Stomach (tissue), 9 donors: ENCODE measurements around the gene SYNC. TPM values are rescaled to one million over a fixed set of nuclear protein-coding genes. Genes with fewer than 3 reads are reported as not detected.

ENCODE experiments used
- DNase-seq, 2 donors: peaks; one replicate each; pipeline versions ENCODE4 v3.0.0 to v3.0.0-alpha.2; 2013 to 2019
- H3K27ac ChIP-seq, 5 donors: fragments of 200-600 bp in 4 of 5; sonication (generic) in 4 of 5; one replicate each; pipeline ENCODE4 v1.5.1; 2013 to 2019; ENCODE audit warnings: mild to moderate bottlenecking in 1 of 5, moderate library complexity in 1 of 5
- H3K27me3 ChIP-seq, 3 donors: fragments of 200-600 bp; sonication (generic); one replicate each; pipeline ENCODE4 v1.5.1; 2017 to 2019; ENCODE audit warnings: mixed run types in 1 of 3
- H3K36me3 ChIP-seq, 4 donors: fragments of 200-600 bp; sonication (generic); 1 replicate in 3 of 4; 2 replicates in 1 of 4; pipeline ENCODE4 v1.5.1; 2016 to 2019
- H3K4me1 ChIP-seq, 4 donors: fragments of 200-600 bp; sonication (generic); one replicate each; pipeline ENCODE4 v1.5.1; 2016 to 2019
- H3K4me3 ChIP-seq, 4 donors: fragments of 200-600 bp; sonication (generic) in 3 of 4; one replicate each; pipeline ENCODE4 v1.5.1; 2016 to 2019; ENCODE audit warnings: mild to moderate bottlenecking in 1 of 4
- H3K9me3 ChIP-seq, 4 donors: fragments of 200-600 bp; sonication (generic); one replicate each; pipeline ENCODE4 v1.5.1; 2016 to 2019
- EP300 ChIP-seq: sonication (generic); formaldehyde crosslinking; IDR thresholded peaks from one replicate; pipeline ENCODE4 v1.6.1; 2017; ENCODE audit warnings: antibody characterized with exemption
- POLR2A ChIP-seq, 4 donors: fragments of 450-650 bp; IDR thresholded peaks; one replicate each; pipeline ENCODE4 v1.6.1; 2016; ENCODE audit warnings: antibody characterized with exemption in 4 of 4, control low read depth in 2 of 4, mild to moderate bottlenecking in 1 of 4, moderate library complexity in 1 of 4
- POLR2AphosphoS5 ChIP-seq, 3 donors: sonication (generic); formaldehyde crosslinking; IDR thresholded peaks; one replicate each; pipeline ENCODE4 v1.6.1; 2016; ENCODE audit warnings: antibody characterized with exemption in 3 of 3
- WGBS, 5 donors: extraction: QIAGEN DNeasy Blood & Tissue Kit in 3 of 5; methylation state at CpG; one replicate each; pipeline versions ENCODE4 v1.1.5 to v1.1.7; 2013 to 2018; 5-methylcytosine and 5-hydroxymethylcytosine counted together
- intact Hi-C: fragments of 100-400 bp; cut with DNase I; formaldehyde crosslinking; loops from one replicate; pipeline ENCODE4 v1.15.1; 2023; ENCODE audit warnings: low total_unique reads
- polyA plus RNA-seq, 3 donors: library from polyadenylated mRNA; stranded (reverse); fragments of 200-250 nt; gene quantifications; one replicate each; pipeline ENCODE4 v1.2.3, GENCODE V29; 2013
- total RNA-seq, 5 donors: library from RNA; depleted of rRNA; stranded (reverse); fragments of >200 nt; gene quantifications; one replicate each; pipeline versions ENCODE4 v1.1.0 to v1.2.3, GENCODE V29; 2014 to 2016
- TF ChIP-seq, protein P1 (sequence below), 7 experiments: fragments of 450-650 bp in 4 of 7; fragments of 200-600 bp in 3 of 7; sonication (generic) in 3 of 7; IDR thresholded peaks; one replicate each; pipeline ENCODE4 v1.5.1; 2016 to 2019; ENCODE audit warnings: antibody characterized with exemption in 7 of 7, control low read depth in 2 of 7, mild to moderate bottlenecking in 1 of 7
- donor health status: healthy with polysubstance abuse.
- donor health status: Bipolar disorder and iron deficiency.
- donor health status: healthy.

Gene SYNC
- total and polyA plus RNA-seq, 8 donors: 5.5 to 38.5 (median 14.0) TPM

GRCh38 chr1:32693455-32694174, 9.0 kb downstream of the SYNC start:
- peak overlapping the region in 4 of 5 donors; percentile 16 to 79 (median 72) for H3K27ac ChIP-seq
- no peaks in the 10 kb centered on the region for H3K27me3 ChIP-seq
- H3K36me3 ChIP-seq: peaks cover 0 to 34% (median 12%) of the 10 kb centered on the region in 4 donors
- DNase-seq: no peak
- TF ChIP-seq POLR2AphosphoS5 (IDR thresholded peaks at IDR 0.05) (no peak), POLR2A (IDR thresholded peaks at IDR 0.05) (no peak), EP300 (no peak)
- TF ChIP-seq, protein P1, sequence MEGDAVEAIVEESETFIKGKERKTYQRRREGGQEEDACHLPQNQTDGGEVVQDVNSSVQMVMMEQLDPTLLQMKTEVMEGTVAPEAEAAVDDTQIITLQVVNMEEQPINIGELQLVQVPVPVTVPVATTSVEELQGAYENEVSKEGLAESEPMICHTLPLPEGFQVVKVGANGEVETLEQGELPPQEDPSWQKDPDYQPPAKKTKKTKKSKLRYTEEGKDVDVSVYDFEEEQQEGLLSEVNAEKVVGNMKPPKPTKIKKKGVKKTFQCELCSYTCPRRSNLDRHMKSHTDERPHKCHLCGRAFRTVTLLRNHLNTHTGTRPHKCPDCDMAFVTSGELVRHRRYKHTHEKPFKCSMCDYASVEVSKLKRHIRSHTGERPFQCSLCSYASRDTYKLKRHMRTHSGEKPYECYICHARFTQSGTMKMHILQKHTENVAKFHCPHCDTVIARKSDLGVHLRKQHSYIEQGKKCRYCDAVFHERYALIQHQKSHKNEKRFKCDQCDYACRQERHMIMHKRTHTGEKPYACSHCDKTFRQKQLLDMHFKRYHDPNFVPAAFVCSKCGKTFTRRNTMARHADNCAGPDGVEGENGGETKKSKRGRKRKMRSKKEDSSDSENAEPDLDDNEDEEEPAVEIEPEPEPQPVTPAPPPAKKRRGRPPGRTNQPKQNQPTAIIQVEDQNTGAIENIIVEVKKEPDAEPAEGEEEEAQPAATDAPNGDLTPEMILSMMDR (IDR thresholded peaks at IDR 0.05): no peak
- WGBS, 5 donors: 74 to 93% (median 88%) methylated on average over 6 of the region's 6 CpGs
- intact Hi-C loops: no loop called here
- no peaks in the 10 kb centered on the region for H3K9me3 ChIP-seq
- H3K4me1 ChIP-seq: peaks cover 15 to 40% (median 27%) of the 10 kb centered on the region in 4 donors
- no peak overlapping the region for H3K4me3 ChIP-seq

DNA sequence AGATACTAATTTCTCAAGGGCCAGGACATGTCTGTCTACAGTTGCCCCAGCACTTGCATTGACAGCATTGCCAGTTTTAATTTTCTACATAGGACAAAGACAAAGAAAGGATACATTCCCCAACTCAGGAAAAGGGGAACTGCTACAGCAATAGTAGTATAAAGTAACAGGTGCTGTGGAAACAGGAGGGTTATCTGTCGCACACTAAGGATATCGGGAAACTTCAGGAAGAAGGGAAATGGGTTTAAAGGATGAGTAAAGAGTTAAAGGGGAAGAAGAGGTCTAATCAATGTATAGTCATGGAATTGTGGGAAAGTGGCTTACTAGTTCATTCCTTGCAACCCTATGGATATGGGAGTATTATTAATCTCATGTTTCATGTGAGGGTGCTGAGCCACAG, 16.2 kb downstream of the SYNC start:
- Histone ChIP-seq H3K9me3 (no peaks in the 10 kb centered on the region), H3K4me3 (no peak overlapping the region), H3K36me3 (peaks cover 11 to 65% (median 49%) of the 10 kb centered on the region in 4 donors), H3K27ac (peak overlapping the region in 2 of 5 donors; percentile 12 to 62), H3K4me1 (peaks cover 23 to 59% (median 39%) of the 10 kb centered on the region in 4 donors), H3K27me3 (no peaks in the 10 kb centered on the region)
- 93 to 100% (median 97%) methylated on average over 2 of the region's 2 CpGs for WGBS, 5 donors
- intact Hi-C loops: no loop called here
- TF ChIP-seq POLR2A (IDR thresholded peaks at IDR 0.05): no peak
- TF ChIP-seq POLR2AphosphoS5 (IDR thresholded peaks at IDR 0.05): no peak
- TF ChIP-seq, protein P1 (IDR thresholded peaks at IDR 0.05): no peak
- TF ChIP-seq EP300: no peak
- DNase-seq: no peak

DNA sequence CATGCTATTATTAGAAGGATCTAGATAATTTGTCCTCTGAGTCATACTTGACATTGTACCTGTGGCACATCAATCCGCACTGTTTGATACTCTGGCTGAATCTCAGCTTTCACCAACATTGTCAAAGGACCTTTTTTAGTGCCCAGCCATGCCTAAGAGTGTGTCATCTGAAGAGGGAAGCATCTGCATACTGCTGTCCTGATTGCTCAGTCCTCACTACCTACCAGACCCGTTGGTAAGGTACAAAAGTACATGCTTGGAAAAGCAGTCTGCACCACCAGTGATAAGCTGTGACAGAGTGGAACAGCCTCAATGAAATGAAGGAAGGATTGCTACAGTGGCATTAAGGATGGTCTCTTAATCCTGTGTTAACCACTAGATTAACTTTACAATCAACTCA, 17.1 kb downstream of the SYNC start:
- 61 to 67% (median 65%) methylated on average over 2 of the region's 2 CpGs for WGBS, 5 donors
- H3K36me3 ChIP-seq: peaks cover 18 to 66% (median 58%) of the 10 kb centered on the region in 4 donors
- TF ChIP-seq, protein P1 (IDR thresholded peaks at IDR 0.05): no peak
- TF ChIP-seq EP300: no peak
- no peak for TF ChIP-seq POLR2AphosphoS5 (IDR thresholded peaks at IDR 0.05)
- no peak for TF ChIP-seq POLR2A (IDR thresholded peaks at IDR 0.05)

GRCh38 chr1:32684167-32684811, 18.3 kb downstream of the SYNC start:
- H3K4me1 ChIP-seq: peaks cover 23 to 68% (median 49%) of the 10 kb centered on the region in 4 donors
- H3K9me3 ChIP-seq: no peaks in the 10 kb centered on the region
- DNase-seq: peak; percentile 43 to 61
- H3K4me3 ChIP-seq: no peak overlapping the region
- peak in 2 of 3 donors; percentile 13 to 52 for TF ChIP-seq POLR2AphosphoS5 (IDR thresholded peaks at IDR 0.05)
- TF ChIP-seq, protein P1 (IDR thresholded peaks at IDR 0.05): no peak
- no peaks in the 10 kb centered on the region for H3K27me3 ChIP-seq
- intact Hi-C loops: no loop called here
- H3K36me3 ChIP-seq: peaks cover 18 to 75% (median 68%) of the 10 kb centered on the region in 4 donors
- 29 to 39% (median 39%) methylated on average over 2 of the region's 2 CpGs for WGBS, 5 donors
- peak overlapping the region in 4 of 5 donors; percentile 32 to 65 (median 57) for H3K27ac ChIP-seq

More for the DNA sequence above, 17.1 kb downstream of the SYNC start:
- no peak overlapping the region for H3K4me3 ChIP-seq
- peaks cover 23 to 68% (median 47%) of the 10 kb centered on the region in 4 donors for H3K4me1 ChIP-seq
- H3K9me3 ChIP-seq: no peaks in the 10 kb centered on the region
- H3K27ac ChIP-seq: peak overlapping the region in 3 of 5 donors; percentile 52 to 65 (median 62)
- no peak for DNase-seq
- no peaks in the 10 kb centered on the region for H3K27me3 ChIP-seq
- intact Hi-C loops: no loop called here
